Stimulated activated CD8-positive, alpha-beta memory T cell treated with anti-CD3 and anti-CD28 coated beads, Interleukin-7, amount 100 ng/mL, for 4 hours (primary cell): ENCODE measurements around the gene FKBP11.

Experiments used
- DNase-seq, 2 donors: peaks; one replicate each; pipeline ENCODE4 v3.0.0-alpha.2; 2020; ENCODE audit warnings: low read depth in 2 of 2

The FKBP11 gene

GRCh38 chr12:48956279-48957140 is 31.2 kb upstream of the FKBP11 start:
- peak in 1 of 2 donors; percentile 23 for DNase-seq

- no peak for DNase-seq
Observed at GRCh38 chr12:48954841-48955501, 29.7 kb upstream of the FKBP11 start.

- DNase-seq, result no peak
Observed at GRCh38 chr12:48954061-48954460, 28.8 kb upstream of the FKBP11 start.

GRCh38 chr12:48952691-48953090 is 27.4 kb upstream of the FKBP11 start:
- no peak for DNase-seq

- DNase-seq, result no peak
Observed at GRCh38 chr12:48947727-48948126, 22.4 kb upstream of the FKBP11 start.

GRCh38 chr12:48946943-48947342 is 21.7 kb upstream of the FKBP11 start:
- no peak for DNase-seq

GRCh38 chr12:48946205-48946604 is 20.9 kb upstream of the FKBP11 start:
- no peak for DNase-seq

- DNase-seq, result no peak
Observed at GRCh38 chr12:48943221-48943620, 17.9 kb upstream of the FKBP11 start.

GRCh38 chr12:48940181-48940580 is 14.9 kb upstream of the FKBP11 start:
- DNase-seq, result no peak

- DNase-seq, result no peak
Observed at GRCh38 chr12:48938805-48939204, 13.5 kb upstream of the FKBP11 start.

GRCh38 chr12:48937170-48937569 is 11.9 kb upstream of the FKBP11 start:
- no peak for DNase-seq

- DNase-seq, result peak; percentile 64 to 69
Observed at GRCh38 chr12:48936379-48936979, 11.2 kb upstream of the FKBP11 start.

GRCh38 chr12:48934312-48934706 is 9.0 kb upstream of the FKBP11 start:
- DNase-seq, result no peak

- DNase-seq, result no peak
Observed at GRCh38 chr12:48933664-48934311, 8.5 kb upstream of the FKBP11 start.

GRCh38 chr12:48932878-48933277 is 7.6 kb upstream of the FKBP11 start:
- no peak for DNase-seq

GRCh38 chr12:48930475-48930874 is 5.2 kb upstream of the FKBP11 start:
- DNase-seq, result no peak

GRCh38 chr12:48929551-48929950 is 4.3 kb upstream of the FKBP11 start:
- DNase-seq, result no peak

- no peak for DNase-seq
Observed at GRCh38 chr12:48927261-48927660, 2.0 kb upstream of the FKBP11 start.

GRCh38 chr12:48924617-48925303 is 532 bp downstream of the FKBP11 start:
- DNase-seq, result peak; percentile 71 to 75

- DNase-seq, result no peak
Observed at GRCh38 chr12:48923117-48923516, 2.2 kb downstream of the FKBP11 start.

- peak; percentile 20 to 28 for DNase-seq
Observed at GRCh38 chr12:48917857-48918537, 7.3 kb downstream of the FKBP11 start.
